Umbilical cord (tissue), 2 donors: ENCODE results near the gene EEF1AKMT3. TPM values are rescaled to one million over a fixed set of nuclear protein-coding genes. Genes with fewer than 3 reads are reported as not detected.
"Not testable (repeated sequence)": the region's sequence is repeated elsewhere in the genome, so short reads cannot be mapped to it uniquely, and the experiment has no call there.

ENCODE experiments used
- DNase-seq: peaks from one replicate; pipeline ENCODE4 v3.0.0-alpha.2; 2015; ENCODE audit warnings: low spot score
- total RNA-seq: library from RNA; depleted of rRNA; stranded (reverse); fragments of >200 nt; gene quantifications from one replicate; pipeline ENCODE4 v1.2.3, GENCODE V29; 2014; ENCODE audit warnings: low replicate concordance; ENCODE audit not compliant: insufficient read depth

EEF1AKMT3 gene
- total RNA-seq, 1 donor from 2014 or later, result 1.4 TPM

GRCh38 chr12:57816001-57816854 lies 43.8 kb downstream of the EEF1AKMT3 start:
- no peak for DNase-seq

DNA sequence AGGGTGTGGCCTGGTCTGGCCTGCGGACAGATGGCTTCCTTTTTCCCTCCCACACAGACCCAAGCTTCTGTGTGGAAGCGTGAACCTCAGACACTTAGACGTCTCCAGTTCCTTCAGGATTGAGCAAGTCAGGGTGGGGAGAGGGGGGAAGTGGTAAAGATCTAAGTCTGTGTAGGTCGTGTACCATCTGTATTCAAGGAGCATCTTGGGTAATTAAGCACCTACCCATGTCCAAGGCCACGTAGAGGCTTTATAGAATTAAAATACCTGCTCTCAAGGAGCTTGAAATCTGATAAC lies 44.4 kb downstream of the EEF1AKMT3 start:
- DNase-seq, result no peak

DNA sequence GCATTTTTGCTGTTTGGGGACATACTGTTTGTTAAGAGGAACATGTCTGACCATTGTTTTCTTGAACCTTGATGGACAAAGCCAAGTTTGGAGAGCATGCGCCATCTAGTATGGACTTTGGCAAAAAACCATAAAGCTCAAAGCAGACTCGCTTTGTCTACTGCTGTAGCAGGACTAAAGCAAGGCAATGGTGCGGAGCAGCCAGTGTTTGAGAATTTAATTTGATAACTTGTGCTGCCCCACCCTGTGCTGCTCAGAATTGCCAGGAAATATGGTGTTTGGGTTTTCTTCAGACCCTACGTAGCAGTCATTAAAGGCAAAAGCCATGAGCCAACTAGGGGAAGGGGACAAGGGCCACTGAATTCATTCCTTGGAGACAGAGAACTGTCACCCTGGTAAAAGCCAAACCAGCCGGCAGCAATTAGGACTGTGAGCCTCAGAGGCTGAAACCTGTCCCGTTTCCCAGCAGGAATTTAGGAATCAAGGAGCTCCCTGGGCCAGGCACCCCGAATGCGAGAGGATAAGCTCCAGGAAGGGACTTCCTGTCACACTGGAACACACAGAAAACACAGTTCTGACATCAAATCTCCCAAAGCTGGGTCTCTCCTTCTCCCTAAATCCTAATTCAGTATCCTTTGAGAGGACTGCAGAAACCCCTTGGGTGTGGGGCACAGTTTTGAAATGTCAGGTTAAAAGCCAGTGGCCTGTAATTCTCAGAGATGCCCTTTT lies 45.0 kb downstream of the EEF1AKMT3 start:
- DNase-seq, result no peak

DNA sequence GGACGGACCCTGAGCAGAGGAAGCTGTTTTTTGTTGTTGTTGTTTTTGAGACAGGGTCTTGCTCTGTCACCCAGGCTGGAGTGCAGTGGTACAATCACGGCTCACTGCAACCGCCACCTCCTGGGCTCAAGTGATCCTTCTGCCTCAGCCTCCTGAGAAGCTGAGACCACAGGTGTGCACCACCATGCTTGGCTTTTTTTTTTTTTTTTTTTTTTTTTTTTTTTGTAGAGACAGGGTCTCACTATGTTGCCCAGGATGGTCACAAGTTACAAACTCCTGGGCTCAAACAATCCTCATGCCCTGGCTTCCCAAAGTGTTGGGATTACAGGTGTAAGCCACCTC lies 45.5 kb downstream of the EEF1AKMT3 start:
- DNase-seq, result not testable (repeated sequence)

DNA sequence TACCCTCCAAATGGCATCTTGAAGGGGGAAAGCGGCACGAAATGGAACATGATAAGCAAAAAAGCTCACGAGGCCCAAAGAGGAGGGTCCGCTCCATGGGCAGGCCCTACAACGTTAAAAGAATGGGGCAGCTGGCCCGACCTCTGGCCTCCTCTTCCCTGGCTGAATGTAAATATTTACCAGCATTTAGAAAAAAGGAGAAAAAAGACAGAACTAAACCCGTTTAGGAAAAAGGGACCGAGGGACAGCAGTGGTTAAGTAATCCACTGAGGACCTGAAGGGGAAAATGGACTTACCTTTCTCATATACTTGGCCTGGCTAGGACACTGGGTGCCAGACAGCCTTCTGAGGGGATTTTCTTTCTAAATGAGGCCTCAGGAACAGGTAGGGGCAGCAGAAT lies 47.7 kb downstream of the EEF1AKMT3 start:
- not testable (repeated sequence) for DNase-seq

GRCh38 chr12:57821015-57821414 lies 48.6 kb downstream of the EEF1AKMT3 start:
- not testable (repeated sequence) for DNase-seq

- no peak for DNase-seq
Observed at GRCh38 chr12:57821474-57822214, 49.2 kb downstream of the EEF1AKMT3 start.

DNA sequence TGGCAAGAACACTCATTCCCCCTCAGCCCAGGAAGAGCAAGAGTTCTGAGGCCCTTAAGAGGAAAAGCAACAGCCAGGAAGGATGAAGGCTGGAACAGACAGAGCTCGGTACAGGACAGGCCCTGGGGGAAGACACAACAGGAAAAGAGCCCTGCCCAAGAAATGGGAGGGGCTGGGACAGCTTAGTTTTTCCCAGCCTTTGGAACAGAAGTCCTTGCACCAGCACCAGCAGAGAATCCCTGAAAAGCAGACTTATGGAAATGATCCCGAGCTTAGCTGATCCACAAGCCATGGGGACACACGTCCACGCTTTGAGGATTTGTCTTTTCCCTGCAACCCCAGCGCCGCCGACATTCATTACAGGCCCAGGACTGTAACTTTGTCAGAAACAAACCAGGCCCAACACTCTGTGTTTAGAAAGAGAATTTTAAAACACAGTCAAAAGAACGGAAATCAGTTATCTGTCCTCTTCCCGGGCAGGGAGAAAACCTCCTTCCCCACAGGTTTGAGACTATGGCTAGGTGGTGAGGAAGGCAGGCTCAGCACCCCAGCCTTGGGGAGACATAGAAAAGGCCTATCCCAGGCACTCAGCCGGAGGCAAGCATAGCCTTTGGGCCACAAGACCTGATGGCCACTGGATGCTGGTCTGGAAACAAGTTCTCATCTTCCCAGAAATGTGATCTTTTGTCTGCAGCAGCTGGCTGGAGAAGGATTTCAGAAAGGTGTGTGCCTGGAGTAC lies 50.1 kb downstream of the EEF1AKMT3 start:
- no peak for DNase-seq

DNA sequence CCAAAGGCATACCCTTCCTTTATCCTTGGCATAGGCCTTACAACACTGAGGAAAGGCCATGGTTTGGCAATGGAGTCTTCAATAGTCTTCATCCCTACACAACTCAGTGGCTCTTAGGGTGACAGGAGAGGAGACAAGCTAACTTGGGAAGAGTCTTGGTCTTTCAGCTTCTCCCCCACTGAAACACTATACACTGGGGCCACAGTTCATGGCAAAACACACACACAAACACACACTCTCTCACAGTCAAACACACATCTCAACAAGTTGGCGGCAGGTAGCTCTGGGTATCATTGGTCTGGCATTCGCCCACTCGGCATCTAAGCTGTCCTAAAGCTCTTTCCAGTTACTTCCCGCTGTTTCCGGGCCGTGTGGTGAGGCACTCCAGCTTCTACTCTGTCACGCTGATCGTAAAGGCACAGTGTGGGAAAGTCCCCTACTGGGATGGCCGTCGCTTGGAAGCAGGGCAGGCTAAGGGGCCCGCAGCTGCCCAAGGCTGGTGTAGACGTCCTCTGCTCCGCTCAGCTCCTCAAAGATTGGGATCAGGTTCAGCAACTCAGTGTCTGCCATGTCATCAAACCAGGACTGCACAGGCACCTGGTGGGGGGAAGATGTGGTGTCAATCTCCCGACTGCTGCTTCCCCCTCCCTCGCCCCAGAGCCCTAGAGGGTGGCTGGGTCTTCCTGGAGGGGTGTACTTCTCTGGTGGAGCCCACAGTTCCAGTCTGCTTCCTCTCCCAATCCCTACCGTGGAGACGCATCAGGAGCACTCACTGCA lies 50.9 kb downstream of the EEF1AKMT3 start:
- DNase-seq, result no peak

DNA sequence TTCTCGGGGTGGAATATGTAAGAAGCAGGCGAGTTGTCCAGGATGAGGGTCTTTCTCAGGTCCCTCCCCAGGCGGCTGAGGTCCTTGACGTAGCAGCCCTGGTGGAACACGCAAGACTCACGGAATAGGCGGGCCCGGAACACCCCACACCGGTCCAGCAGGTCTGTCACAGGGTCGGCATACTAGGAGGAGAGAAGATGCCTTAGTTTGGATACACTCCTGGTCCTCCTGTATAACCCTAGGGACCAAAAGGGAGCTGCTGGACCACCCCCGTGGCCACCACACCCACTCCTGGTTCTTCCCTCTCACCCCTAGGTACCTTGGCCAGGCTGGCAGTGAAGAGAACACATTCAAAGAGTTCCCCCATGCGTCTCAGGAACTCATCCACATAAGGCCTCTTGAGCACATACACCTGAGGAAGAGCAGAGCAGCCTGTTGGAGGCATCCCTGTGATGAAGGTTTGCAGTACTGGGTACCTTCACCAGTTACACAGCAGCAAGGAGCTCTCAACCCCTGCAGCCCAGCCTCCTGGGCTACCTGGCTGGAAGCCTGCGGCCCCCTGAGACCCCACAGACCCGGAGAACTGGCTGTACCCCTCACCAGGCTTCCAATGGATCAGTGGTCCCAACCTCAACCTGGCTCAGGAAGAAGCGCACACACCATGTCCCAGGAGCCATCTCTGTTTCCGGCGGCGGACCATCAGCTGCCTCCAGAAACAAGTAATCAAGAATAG lies 51.7 kb downstream of the EEF1AKMT3 start:
- DNase-seq, result no peak

GRCh38 chr12:57825451-57825850 lies 53.0 kb downstream of the EEF1AKMT3 start:
- no peak for DNase-seq

- DNase-seq, result no peak
Observed at GRCh38 chr12:57826400-57826799, 54.0 kb downstream of the EEF1AKMT3 start.

- DNase-seq, result no peak
Observed at GRCh38 chr12:57826966-57827365, 54.6 kb downstream of the EEF1AKMT3 start.

- no peak for DNase-seq
Observed at GRCh38 chr12:57829025-57829777, 56.8 kb downstream of the EEF1AKMT3 start.

- DNase-seq, result no peak
Observed at GRCh38 chr12:57830393-57830792, 58.0 kb downstream of the EEF1AKMT3 start.
